GM12878 (cell line): Measurements from ENCODE around the gene TEDC1. TPM values are rescaled to one million over a fixed set of nuclear protein-coding genes. Genes with fewer than 3 reads are reported as not detected.
A peak's percentile ranks its signal among the peaks of the same experiment; 100 is the strongest.

ENCODE experiments used
- ATF3 ChIP-seq: IDR thresholded peaks from 2 replicates; pipeline ENCODE4 v1.6.1; 2011; ENCODE audit warnings: low read depth, mild to moderate bottlenecking, low read length, moderate library complexity, borderline replicate concordance; ENCODE audit errors: extremely low read depth
- BMI1 ChIP-seq: fragments of 450-650 bp; IDR thresholded peaks from 2 replicates; pipeline ENCODE4 v1.6.1; 2016; ENCODE audit warnings: mild to moderate bottlenecking, moderate library complexity, borderline replicate concordance
- CBX3 ChIP-seq: fragments of 200-600 bp; sonication (generic); IDR thresholded peaks from 2 replicates; pipeline ENCODE4 v1.6.1; 2016; ENCODE audit warnings: low read depth, borderline replicate concordance
- E2F4 ChIP-seq: IDR thresholded peaks from 2 replicates; pipeline ENCODE4 v1.6.1; 2012; ENCODE audit warnings: low read depth, low read length, improper control_type of control experiment
- EP300 ChIP-seq, 2 experiments: fragments of 150-350 bp in 1 of 2; IDR thresholded peaks; 2 replicates each; pipeline ENCODE4 v1.6.1; 2011 to 2012; ENCODE audit warnings: low read depth in 2 of 2, low read length in 2 of 2, borderline replicate concordance in 1 of 2, improper control_type of control experiment in 1 of 2, inconsistent platforms in 1 of 2; ENCODE audit not compliant: control insufficient read depth in 1 of 2
- GATAD2B ChIP-seq: fragments of 450-650 bp; conservative IDR thresholded peaks from 2 replicates; pipeline ENCODE4 v1.6.1; 2017; ENCODE audit warnings: low read depth, mild to moderate bottlenecking, moderate library complexity
- IKZF2 ChIP-seq, 2 experiments: fragments of 450-650 bp; IDR thresholded peaks; 2 replicates each; pipeline ENCODE4 v1.6.1; 2017; ENCODE audit warnings: mild to moderate bottlenecking in 2 of 2, moderate library complexity in 2 of 2
- LARP7 ChIP-seq: fragments of 450-650 bp; IDR thresholded peaks from 2 replicates; pipeline ENCODE4 v1.6.1; 2017; ENCODE audit warnings: mild to moderate bottlenecking
- NRF1 ChIP-seq: conservative IDR thresholded peaks from 2 replicates; pipeline ENCODE4 v1.6.1; 2011; ENCODE audit warnings: mild to moderate bottlenecking, low read depth, low read length, improper control_type of control experiment
- PAX8 ChIP-seq: fragments of 450-650 bp; IDR thresholded peaks from 2 replicates; pipeline ENCODE4 v1.6.1; 2017; ENCODE audit warnings: mild to moderate bottlenecking, moderate library complexity
- PKNOX1 ChIP-seq: fragments of 450-650 bp; IDR thresholded peaks from 2 replicates; pipeline ENCODE4 v1.6.1; 2016; ENCODE audit warnings: mild to moderate bottlenecking
- SIN3A ChIP-seq: IDR thresholded peaks from 2 replicates; pipeline ENCODE4 v1.6.1; 2012; ENCODE audit warnings: low read depth, low read length, improper control_type of control experiment
- SIX5 ChIP-seq: IDR thresholded peaks from 2 replicates; pipeline ENCODE4 v1.6.1; 2011; ENCODE audit warnings: mild to moderate bottlenecking, low read depth, low read length, moderate library complexity; ENCODE audit not compliant: severe bottlenecking
- SREBF2 ChIP-seq: IDR thresholded peaks from 2 replicates; pipeline ENCODE4 v1.6.1; 2012; ENCODE audit warnings: mild to moderate bottlenecking, low read length
- TBL1XR1 ChIP-seq: IDR thresholded peaks from 2 replicates; pipeline ENCODE4 v1.6.1; 2012; ENCODE audit warnings: low read depth, low read length, improper control_type of control experiment
- USF2 ChIP-seq: IDR thresholded peaks from 2 replicates; pipeline ENCODE4 v1.6.1; 2011; ENCODE audit warnings: low read depth, low read length, improper control_type of control experiment, borderline replicate concordance
- ZNF622 ChIP-seq: fragments of 450-650 bp; IDR thresholded peaks from 2 replicates; pipeline ENCODE4 v1.6.1; 2017; ENCODE audit warnings: mild to moderate bottlenecking, inconsistent platforms
- ZSCAN29 ChIP-seq: fragments of 450-650 bp; IDR thresholded peaks from 2 replicates; pipeline ENCODE4 v1.6.1; 2017; ENCODE audit warnings: mild to moderate bottlenecking, moderate library complexity
- polyA plus RNA-seq, 11 experiments: library from polyadenylated mRNA; depleted of rRNA in 4 of 11; unstranded in 6 of 11; stranded (reverse) in 5 of 11; fragments of >200 nt; fragmentation: Nextera tagmentation in 4 of 11; fragmentation: Illumina TruSeq in 1 of 11; extraction: Ambion mirVana in 4 of 11; extraction: Trizol in 1 of 11; gene quantifications; 1 replicate in 1 of 11; 2 replicates in 10 of 11; pipeline versions ENCODE4 v1.2.1 to v1.2.3, GENCODE V29; 2011 to 2016; ENCODE audit warnings: inconsistent platforms in 2 of 11, missing spikeins in 2 of 11, low read depth in 1 of 11
- total RNA-seq, 4 experiments: library from RNA; depleted of rRNA in 3 of 4; stranded (reverse); fragments of >200 nt in 3 of 4; fragmentation: Illumina TruSeq in 1 of 4; extraction: Trizol in 1 of 4; gene quantifications; 2 replicates each; pipeline versions ENCODE4 v1.2.1 to v1.2.3, GENCODE V29; 2013 to 2021
- TF ChIP-seq, protein P1 (sequence below): fragments of 450-650 bp; IDR thresholded peaks from 2 replicates; pipeline ENCODE4 v1.6.1; 2017; ENCODE audit warnings: mild to moderate bottlenecking, low read depth, inconsistent platforms; ENCODE audit not compliant: poor library complexity, severe bottlenecking
- TF ChIP-seq, protein P2 (sequence below): fragments of 450-650 bp; IDR thresholded peaks from 2 replicates; pipeline ENCODE4 v1.6.1; 2017; ENCODE audit warnings: mild to moderate bottlenecking, moderate library complexity

TEDC1 gene
- total and polyA plus RNA-seq, 10 of the 15 experiments (the other 5 are each of a cell fraction or from before 2014, with no cell fraction given): 0.19 to 34.2 (median 14.5) TPM

DNA sequence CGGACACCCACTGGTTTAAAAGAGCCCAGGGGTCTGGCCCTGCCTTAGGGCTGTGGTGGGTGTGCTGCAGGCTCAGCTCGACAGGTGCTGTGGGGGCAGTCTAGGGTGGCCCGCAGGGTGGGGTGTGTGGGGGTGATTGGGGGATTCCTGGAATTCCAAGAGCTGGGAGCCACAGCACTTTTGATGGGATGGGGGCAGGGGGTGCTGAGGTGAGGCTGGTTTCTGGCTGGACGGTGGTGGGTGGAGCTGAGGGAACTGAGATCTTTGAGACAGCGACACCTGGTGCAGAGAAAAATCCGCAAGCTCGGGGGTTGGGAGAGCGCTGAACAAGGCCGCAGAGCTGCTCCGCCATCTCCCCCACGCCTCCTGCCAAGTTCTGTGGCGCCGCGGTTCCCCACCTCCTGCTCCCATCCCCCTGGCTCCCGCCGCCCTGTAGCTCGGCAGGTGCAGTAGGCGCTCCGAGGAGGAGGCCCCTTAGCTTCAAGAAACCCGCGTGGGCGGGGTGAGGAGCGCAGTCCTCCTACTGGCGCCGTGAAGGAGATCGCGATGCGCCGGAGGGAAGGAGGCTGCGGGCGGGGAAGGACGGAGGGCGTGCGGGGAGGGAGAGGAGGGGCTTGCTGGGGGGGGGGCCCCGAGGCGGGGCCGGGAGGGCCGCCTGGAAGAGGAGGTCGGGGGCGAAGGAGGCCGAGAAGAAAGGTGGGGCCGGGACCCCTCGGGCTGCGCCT, 1.3 kb upstream of the TEDC1 start (continued):
- peak; percentile 18; the same call in 1 of the 2 replicates for TF ChIP-seq GATAD2B
- no peak for TF ChIP-seq PAX8
- TF ChIP-seq LARP7: peak; percentile 25; the same call in 1 of the 2 replicates
- no peak for TF ChIP-seq PKNOX1
- TF ChIP-seq ZSCAN29: no peak
- no peak for TF ChIP-seq SREBF2
- TF ChIP-seq SIN3A: no peak; the same call in 1 of the 2 replicates
- TF ChIP-seq USF2: no peak
- TF ChIP-seq ZNF622: no peak
- TF ChIP-seq ATF3: no peak
- TF ChIP-seq IKZF2 (IDR thresholded peaks at IDR 0.05): peak; percentile 62 to 74; a peak in 3 of 4 replicates
- no peak for TF ChIP-seq CBX3
- no peak for TF ChIP-seq NRF1
- TF ChIP-seq BMI1: no peak
- TF ChIP-seq TBL1XR1: no peak
- no peak for TF ChIP-seq EP300 (IDR thresholded peaks at IDR 0.05; ENCODE audit: borderline replicate concordance in 1 of 2, control insufficient read depth in 1 of 2, low read depth in 2 of 2, low read length in 2 of 2)
- TF ChIP-seq, protein P1, sequence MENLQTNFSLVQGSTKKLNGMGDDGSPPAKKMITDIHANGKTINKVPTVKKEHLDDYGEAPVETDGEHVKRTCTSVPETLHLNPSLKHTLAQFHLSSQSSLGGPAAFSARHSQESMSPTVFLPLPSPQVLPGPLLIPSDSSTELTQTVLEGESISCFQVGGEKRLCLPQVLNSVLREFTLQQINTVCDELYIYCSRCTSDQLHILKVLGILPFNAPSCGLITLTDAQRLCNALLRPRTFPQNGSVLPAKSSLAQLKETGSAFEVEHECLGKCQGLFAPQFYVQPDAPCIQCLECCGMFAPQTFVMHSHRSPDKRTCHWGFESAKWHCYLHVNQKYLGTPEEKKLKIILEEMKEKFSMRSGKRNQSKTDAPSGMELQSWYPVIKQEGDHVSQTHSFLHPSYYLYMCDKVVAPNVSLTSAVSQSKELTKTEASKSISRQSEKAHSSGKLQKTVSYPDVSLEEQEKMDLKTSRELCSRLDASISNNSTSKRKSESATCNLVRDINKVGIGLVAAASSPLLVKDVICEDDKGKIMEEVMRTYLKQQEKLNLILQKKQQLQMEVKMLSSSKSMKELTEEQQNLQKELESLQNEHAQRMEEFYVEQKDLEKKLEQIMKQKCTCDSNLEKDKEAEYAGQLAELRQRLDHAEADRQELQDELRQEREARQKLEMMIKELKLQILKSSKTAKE: no peak
- no peak for TF ChIP-seq E2F4
- TF ChIP-seq, protein P2, sequence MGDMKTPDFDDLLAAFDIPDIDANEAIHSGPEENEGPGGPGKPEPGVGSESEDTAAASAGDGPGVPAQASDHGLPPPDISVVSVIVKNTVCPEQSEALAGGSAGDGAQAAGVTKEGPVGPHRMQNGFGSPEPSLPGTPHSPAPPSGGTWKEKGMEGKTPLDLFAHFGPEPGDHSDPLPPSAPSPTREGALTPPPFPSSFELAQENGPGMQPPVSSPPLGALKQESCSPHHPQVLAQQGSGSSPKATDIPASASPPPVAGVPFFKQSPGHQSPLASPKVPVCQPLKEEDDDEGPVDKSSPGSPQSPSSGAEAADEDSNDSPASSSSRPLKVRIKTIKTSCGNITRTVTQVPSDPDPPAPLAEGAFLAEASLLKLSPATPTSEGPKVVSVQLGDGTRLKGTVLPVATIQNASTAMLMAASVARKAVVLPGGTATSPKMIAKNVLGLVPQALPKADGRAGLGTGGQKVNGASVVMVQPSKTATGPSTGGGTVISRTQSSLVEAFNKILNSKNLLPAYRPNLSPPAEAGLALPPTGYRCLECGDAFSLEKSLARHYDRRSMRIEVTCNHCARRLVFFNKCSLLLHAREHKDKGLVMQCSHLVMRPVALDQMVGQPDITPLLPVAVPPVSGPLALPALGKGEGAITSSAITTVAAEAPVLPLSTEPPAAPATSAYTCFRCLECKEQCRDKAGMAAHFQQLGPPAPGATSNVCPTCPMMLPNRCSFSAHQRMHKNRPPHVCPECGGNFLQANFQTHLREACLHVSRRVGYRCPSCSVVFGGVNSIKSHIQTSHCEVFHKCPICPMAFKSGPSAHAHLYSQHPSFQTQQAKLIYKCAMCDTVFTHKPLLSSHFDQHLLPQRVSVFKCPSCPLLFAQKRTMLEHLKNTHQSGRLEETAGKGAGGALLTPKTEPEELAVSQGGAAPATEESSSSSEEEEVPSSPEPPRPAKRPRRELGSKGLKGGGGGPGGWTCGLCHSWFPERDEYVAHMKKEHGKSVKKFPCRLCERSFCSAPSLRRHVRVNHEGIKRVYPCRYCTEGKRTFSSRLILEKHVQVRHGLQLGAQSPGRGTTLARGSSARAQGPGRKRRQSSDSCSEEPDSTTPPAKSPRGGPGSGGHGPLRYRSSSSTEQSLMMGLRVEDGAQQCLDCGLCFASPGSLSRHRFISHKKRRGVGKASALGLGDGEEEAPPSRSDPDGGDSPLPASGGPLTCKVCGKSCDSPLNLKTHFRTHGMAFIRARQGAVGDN: no peak; the same call in 1 of the 2 replicates
- TF ChIP-seq SIX5: no peak
